Measurements from ENCODE around the gene SLC34A3. TPM values are rescaled to one million over a fixed set of nuclear protein-coding genes. Genes with fewer than 3 reads are reported as not detected.

Gene SLC34A3
- total RNA-seq, result under 1 TPM in 1 of 4 donors, not detected in 3; 0.33 TPM

DNA sequence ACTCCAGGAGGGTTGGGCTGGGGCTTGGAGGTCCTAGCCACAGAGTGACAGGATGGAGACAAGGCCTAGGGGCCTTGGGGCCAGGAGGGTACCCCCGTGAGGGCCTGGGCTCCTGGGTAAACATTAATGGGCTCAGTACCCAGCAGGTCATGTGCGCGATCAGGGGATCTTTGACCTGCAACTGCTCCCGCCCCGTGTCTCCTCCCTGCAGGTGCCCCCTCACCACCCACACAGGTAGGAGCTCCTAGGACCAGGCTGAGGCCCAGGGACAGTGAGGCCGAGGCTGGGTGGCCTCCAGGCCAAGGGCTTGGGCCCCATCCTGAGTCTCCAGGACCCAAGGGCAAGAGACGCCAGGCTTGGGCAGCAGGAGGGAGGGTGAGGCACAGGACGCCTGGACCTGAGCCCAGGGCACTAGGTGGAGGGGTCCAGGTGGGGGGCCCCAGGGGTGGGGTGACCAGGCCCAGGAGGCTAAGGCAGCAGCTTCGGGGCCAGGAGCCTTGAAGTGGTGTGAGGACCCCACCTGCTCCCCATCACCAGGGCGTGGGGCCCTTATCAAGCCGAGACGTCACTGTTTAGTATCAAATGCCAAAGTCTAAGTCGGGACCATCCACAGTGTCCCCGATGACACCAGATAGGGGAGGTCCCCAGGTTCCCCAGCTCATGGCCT is at the start of gene SLC34A3:
SLC34A3 (plus strand) TSS at position 197 of the 667 bp plus-strand sequence. CDS start 802 bp downstream, outside the sequence.
- H3K9me3 ChIP-seq, result no peaks in the 10 kb centered on the region
- no peak for DNase-seq
- H3K27ac ChIP-seq, result no peak within 1 kb of the TSS
- H3K36me3 ChIP-seq, result no peaks in the 10 kb centered on the region
- no peak for TF ChIP-seq POLR2A (IDR thresholded peaks at IDR 0.05)
- TF ChIP-seq, protein P1, sequence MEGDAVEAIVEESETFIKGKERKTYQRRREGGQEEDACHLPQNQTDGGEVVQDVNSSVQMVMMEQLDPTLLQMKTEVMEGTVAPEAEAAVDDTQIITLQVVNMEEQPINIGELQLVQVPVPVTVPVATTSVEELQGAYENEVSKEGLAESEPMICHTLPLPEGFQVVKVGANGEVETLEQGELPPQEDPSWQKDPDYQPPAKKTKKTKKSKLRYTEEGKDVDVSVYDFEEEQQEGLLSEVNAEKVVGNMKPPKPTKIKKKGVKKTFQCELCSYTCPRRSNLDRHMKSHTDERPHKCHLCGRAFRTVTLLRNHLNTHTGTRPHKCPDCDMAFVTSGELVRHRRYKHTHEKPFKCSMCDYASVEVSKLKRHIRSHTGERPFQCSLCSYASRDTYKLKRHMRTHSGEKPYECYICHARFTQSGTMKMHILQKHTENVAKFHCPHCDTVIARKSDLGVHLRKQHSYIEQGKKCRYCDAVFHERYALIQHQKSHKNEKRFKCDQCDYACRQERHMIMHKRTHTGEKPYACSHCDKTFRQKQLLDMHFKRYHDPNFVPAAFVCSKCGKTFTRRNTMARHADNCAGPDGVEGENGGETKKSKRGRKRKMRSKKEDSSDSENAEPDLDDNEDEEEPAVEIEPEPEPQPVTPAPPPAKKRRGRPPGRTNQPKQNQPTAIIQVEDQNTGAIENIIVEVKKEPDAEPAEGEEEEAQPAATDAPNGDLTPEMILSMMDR (IDR thresholded peaks at IDR 0.05), result no peak
- no peak within 1 kb of the TSS for H3K4me3 ChIP-seq (replicated peaks in 1 of 3)
- 79 to 85% methylated on average over 5 to 12 of the region's 14 CpGs for WGBS, 2 donors
- H3K4me1 ChIP-seq, result peaks cover 18 to 26% of the 10 kb centered on the region in 2 donors
- intact Hi-C loops (cut with DNase I), result loop anchor here (5.0 kb wide), 1 partner anchor 114 kb away; no protein-coding TSS in a partner anchor
- no peaks in the 10 kb centered on the region for H3K27me3 ChIP-seq

DNA sequence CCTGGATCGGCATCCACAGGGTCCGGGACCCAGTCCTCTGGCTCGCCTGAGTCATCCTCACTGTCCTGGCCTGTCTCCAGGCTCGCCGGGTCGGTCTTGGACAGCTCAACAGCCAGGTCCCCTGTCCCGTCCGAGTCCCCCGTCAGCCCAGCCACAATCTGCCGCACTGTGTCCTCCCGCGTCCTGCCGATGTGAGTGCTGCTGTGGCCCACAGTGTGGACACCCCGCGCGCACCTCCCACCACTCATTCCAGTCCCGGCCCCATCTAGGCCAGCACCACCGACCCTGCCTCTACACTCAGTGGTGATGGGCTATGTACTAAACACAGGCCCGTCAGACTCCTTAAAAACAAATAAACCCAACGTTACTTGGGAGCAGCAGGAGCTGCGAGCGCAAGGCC is 49.0 kb upstream of the SLC34A3 start:
- H3K4me3 ChIP-seq (replicated peaks in 1 of 3), result no peak overlapping the region
- 92 to 94% methylated on average over 16 of the region's 22 CpGs for WGBS, 2 donors
- H3K9me3 ChIP-seq, result no peaks in the 10 kb centered on the region
- H3K27ac ChIP-seq, result no peak overlapping the region
- TF ChIP-seq POLR2A (IDR thresholded peaks at IDR 0.05), result no peak
- TF ChIP-seq, protein P1 (IDR thresholded peaks at IDR 0.05), result no peak
- peaks cover 39 to 69% of the 10 kb centered on the region in 2 donors for H3K36me3 ChIP-seq
- no peaks in the 10 kb centered on the region for H3K27me3 ChIP-seq
- intact Hi-C loops (cut with DNase I), result no loop called here
- peaks cover 3 to 5% of the 10 kb centered on the region in 2 donors for H3K4me1 ChIP-seq
- no peak for DNase-seq

DNA sequence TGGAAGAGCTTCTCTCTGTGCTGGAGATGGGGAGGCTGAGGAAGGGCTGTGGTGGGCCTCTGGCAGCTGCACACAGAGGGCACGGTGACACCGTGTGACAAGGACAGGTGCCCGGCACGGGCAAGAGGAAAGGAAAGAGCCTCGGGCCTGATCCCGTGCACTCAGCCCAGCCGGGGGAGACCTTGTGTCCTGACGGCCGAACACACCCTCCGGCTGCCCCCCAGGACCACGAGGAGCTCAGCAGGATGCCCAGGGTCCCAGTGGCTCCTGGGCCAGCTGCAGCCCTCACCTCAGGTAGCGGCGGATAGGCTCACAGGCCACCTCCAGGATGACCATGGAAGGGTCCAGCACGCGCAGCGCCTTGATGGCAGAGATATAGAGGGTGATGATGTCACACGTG is 47.9 kb upstream of the SLC34A3 start:
- Histone ChIP-seq H3K36me3 (peaks cover 39 to 68% of the 10 kb centered on the region in 2 donors), H3K4me3 (replicated peaks in 1 of 3) (no peak overlapping the region), H3K9me3 (no peaks in the 10 kb centered on the region), H3K27ac (no peak overlapping the region), H3K4me1 (peaks cover 15 to 17% of the 10 kb centered on the region in 2 donors), H3K27me3 (no peaks in the 10 kb centered on the region)
- intact Hi-C loops (cut with DNase I), result no loop called here
- TF ChIP-seq, protein P1 (IDR thresholded peaks at IDR 0.05), result no peak
- TF ChIP-seq POLR2A (IDR thresholded peaks at IDR 0.05), result no peak
- WGBS, 2 donors, result 92 to 100% methylated on average over 6 to 9 of the region's 17 CpGs
- DNase-seq, result no peak

DNA sequence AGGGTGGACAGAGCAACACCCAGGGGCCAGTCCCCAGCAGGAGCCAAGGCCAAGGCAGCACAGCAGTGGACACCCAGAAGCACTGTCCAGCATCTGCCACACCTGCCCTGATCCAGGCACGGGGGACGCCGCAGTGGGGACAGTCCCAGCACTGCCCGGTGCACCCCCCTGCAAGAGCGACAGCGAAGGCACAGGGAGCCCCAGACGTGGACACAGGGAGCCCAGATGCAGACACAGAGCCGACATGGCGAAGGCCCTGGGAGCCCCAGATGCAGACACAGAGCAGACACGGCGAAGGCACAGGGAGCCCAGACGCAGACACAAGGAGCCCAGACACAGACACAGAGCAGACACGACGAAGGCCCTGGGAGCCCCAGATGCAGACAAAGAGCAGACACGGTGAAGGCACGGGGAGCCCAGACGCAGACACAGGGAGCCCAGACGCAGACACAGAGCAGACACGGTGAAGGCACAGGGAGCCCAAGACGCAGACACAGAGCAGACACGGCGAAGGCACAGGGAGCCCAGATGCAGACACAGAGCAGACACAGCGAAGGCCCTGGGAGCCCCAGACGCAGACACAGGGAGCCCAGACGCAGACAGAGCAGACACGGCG is 46.6 kb upstream of the SLC34A3 start:
- WGBS, 2 donors, result 91 to 92% methylated on average over 21 of the region's 27 CpGs
- Histone ChIP-seq H3K9me3 (no peaks in the 10 kb centered on the region), H3K27ac (no peak overlapping the region), H3K36me3 (peaks cover 39 to 62% of the 10 kb centered on the region in 2 donors), H3K27me3 (no peaks in the 10 kb centered on the region), H3K4me1 (peaks cover 16 to 17% of the 10 kb centered on the region in 2 donors), H3K4me3 (replicated peaks in 1 of 3) (no peak overlapping the region)
- no peak for TF ChIP-seq POLR2A (IDR thresholded peaks at IDR 0.05)
- TF ChIP-seq, protein P1 (IDR thresholded peaks at IDR 0.05), result no peak
- DNase-seq, result no peak
- intact Hi-C loops (cut with DNase I), result no loop called here

Data from thyroid gland (tissue), 4 donors.